Endothelial cell of umbilical vein (primary cell): ENCODE measurements around the gene ASMT.

Source experiments
- CTCF ChIP-seq, 2 donors: IDR thresholded peaks; 1 replicate in 1 of 2; 2 replicates in 1 of 2; pipeline ENCODE4 v1.5.1; 2011; ENCODE audit warnings: low read length in 2 of 2, mild to moderate bottlenecking in 2 of 2, moderate library complexity in 2 of 2, control low read depth in 1 of 2, inconsistent platforms in 1 of 2, low read depth in 1 of 2; ENCODE audit not compliant: insufficient read depth in 1 of 2; ENCODE audit errors: extremely low read depth in 1 of 2
- EZH2 ChIP-seq: IDR thresholded peaks from 2 replicates; pipeline ENCODE4 v1.6.1; 2012; ENCODE audit warnings: borderline replicate concordance, low read depth, mild to moderate bottlenecking, moderate library complexity, low read length, inconsistent platforms; ENCODE audit not compliant: severe bottlenecking
- GATA2 ChIP-seq: IDR thresholded peaks from 2 replicates; pipeline ENCODE4 v1.7.0; 2011; ENCODE audit warnings: low read depth, mild to moderate bottlenecking, moderate library complexity, mixed read lengths, low read length; ENCODE audit not compliant: insufficient read length, insufficient read depth
- JUN ChIP-seq: IDR thresholded peaks from 2 replicates; pipeline ENCODE4 v1.6.1; 2011; ENCODE audit warnings: borderline replicate concordance, low read depth; ENCODE audit not compliant: insufficient read length, insufficient read depth
- MAX ChIP-seq: IDR thresholded peaks from 2 replicates; pipeline ENCODE4 v1.6.1; 2011; ENCODE audit not compliant: insufficient read depth, insufficient read length
- POLR2A ChIP-seq: IDR thresholded peaks from 2 replicates; pipeline ENCODE4 v1.6.1; 2012; ENCODE audit warnings: low read depth, mild to moderate bottlenecking, control low read depth, low read length
- POLR2AphosphoS5 ChIP-seq: IDR thresholded peaks from 2 replicates; pipeline ENCODE4 v1.6.1; 2012; ENCODE audit warnings: low read depth, mild to moderate bottlenecking, control low read depth, low read length, moderate library complexity; ENCODE audit not compliant: insufficient read depth

GRCh38 chrX:1614927-1615326 lies at the start of gene ASMT:
- TF ChIP-seq CTCF (IDR thresholded peaks at IDR 0.05; ENCODE audit: extremely low read depth in 1 of 2, insufficient read depth in 1 of 2, low read depth in 1 of 2, low read length in 2 of 2) (no peak), EZH2 (no peak), POLR2A (no peak), POLR2AphosphoS5 (no peak), MAX (no peak), GATA2 (no peak), JUN (no peak)
